OCI-LY1 (cell line): ENCODE measurements around the gene HSPBAP1.

Experiments used
- H2AFZ ChIP-seq: fragments of 200-600 bp; sonication (generic), shearing (Covaris generic); 2 replicates; pipeline ENCODE4 v1.6.0; 2014; ENCODE audit warnings: antibody characterized with exemption, mild to moderate bottlenecking, low read length
- H3F3A ChIP-seq: fragments of 200-600 bp; sonication (generic), shearing (Covaris generic); 2 replicates; pipeline ENCODE4 v1.6.0; 2014; ENCODE audit warnings: mild to moderate bottlenecking, antibody characterized with exemption, low read length, moderate library complexity; ENCODE audit not compliant: insufficient read depth
- H3K27ac ChIP-seq: fragments of 200-600 bp; sonication (generic); 2 replicates; pipeline ENCODE4 v1.5.1; 2014; ENCODE audit warnings: low read length, mixed run types, mild to moderate bottlenecking, low read depth; ENCODE audit not compliant: poor library complexity, severe bottlenecking
- H3K27me3 ChIP-seq: fragments of 200-600 bp; sonication (generic); 2 replicates; pipeline ENCODE4 v1.6.0; 2014; ENCODE audit warnings: antibody characterized with exemption, mild to moderate bottlenecking, low read length, moderate library complexity; ENCODE audit not compliant: insufficient read depth
- H3K36me3 ChIP-seq: fragments of 200-600 bp; sonication (generic); 2 replicates; pipeline ENCODE4 v1.6.1; 2014; ENCODE audit warnings: mild to moderate bottlenecking, antibody characterized with exemption, low read length, moderate library complexity, mixed read lengths; ENCODE audit not compliant: insufficient read depth
- H3K4me1 ChIP-seq: fragments of 200-600 bp; sonication (generic); 2 replicates; pipeline ENCODE4 v1.5.1; 2014; ENCODE audit warnings: mild to moderate bottlenecking, low read length, moderate library complexity; ENCODE audit not compliant: insufficient read depth, severe bottlenecking
- H3K4me2 ChIP-seq: fragments of 200-600 bp; sonication (generic), shearing (Covaris generic); 2 replicates; pipeline ENCODE4 v1.6.1; 2014; ENCODE audit warnings: low read length
- H3K4me3 ChIP-seq: fragments of 200-600 bp; sonication (generic); 2 replicates; pipeline ENCODE4 v1.5.1; 2014; ENCODE audit warnings: low read length, low read depth, mild to moderate bottlenecking, mixed read lengths; ENCODE audit not compliant: poor library complexity, severe bottlenecking
- H3K79me2 ChIP-seq: fragments of 200-600 bp; shearing (Covaris generic); 2 replicates; pipeline ENCODE4 v1.6.1; 2016; ENCODE audit warnings: mixed run types, low read length, mixed read lengths; ENCODE audit not compliant: insufficient read depth
- H3K9ac ChIP-seq: fragments of 200-600 bp; sonication (generic), shearing (Covaris generic); 2 replicates; pipeline ENCODE4 v1.6.1; 2014; ENCODE audit warnings: mild to moderate bottlenecking, low read length, mixed read lengths
- H3K9me2 ChIP-seq: fragments of 200-600 bp; sonication (generic), shearing (Covaris generic); 2 replicates; pipeline ENCODE4 v1.6.1; 2014; ENCODE audit warnings: low read depth, mild to moderate bottlenecking, low read length, mixed read lengths
- H3K9me3 ChIP-seq: fragments of 200-600 bp; shearing (Covaris generic); 2 replicates; pipeline ENCODE4 v1.6.1; 2014; ENCODE audit warnings: low read length, mixed read lengths
- H4K20me1 ChIP-seq: fragments of 200-600 bp; sonication (generic), shearing (Covaris generic); 2 replicates; pipeline ENCODE4 v1.6.0; 2016; ENCODE audit warnings: mild to moderate bottlenecking, low read length; ENCODE audit not compliant: insufficient read depth
- EZH2 ChIP-seq: fragments of 200-600 bp; sonication (generic), shearing (Covaris generic); IDR thresholded peaks from 2 replicates; pipeline ENCODE4 v1.8.0; 2017; ENCODE audit warnings: borderline replicate concordance, mixed run types, mild to moderate bottlenecking, antibody characterized with exemption, low read length, moderate library complexity, mixed read lengths
- TF ChIP-seq, protein P1 (sequence below): fragments of 200-600 bp; sonication (generic), shearing (Covaris generic); IDR thresholded peaks from 2 replicates; pipeline ENCODE4 v1.5.1; 2017; ENCODE audit warnings: mild to moderate bottlenecking, antibody characterized with exemption, low read length, moderate library complexity, mixed read lengths

Gene HSPBAP1

DNA sequence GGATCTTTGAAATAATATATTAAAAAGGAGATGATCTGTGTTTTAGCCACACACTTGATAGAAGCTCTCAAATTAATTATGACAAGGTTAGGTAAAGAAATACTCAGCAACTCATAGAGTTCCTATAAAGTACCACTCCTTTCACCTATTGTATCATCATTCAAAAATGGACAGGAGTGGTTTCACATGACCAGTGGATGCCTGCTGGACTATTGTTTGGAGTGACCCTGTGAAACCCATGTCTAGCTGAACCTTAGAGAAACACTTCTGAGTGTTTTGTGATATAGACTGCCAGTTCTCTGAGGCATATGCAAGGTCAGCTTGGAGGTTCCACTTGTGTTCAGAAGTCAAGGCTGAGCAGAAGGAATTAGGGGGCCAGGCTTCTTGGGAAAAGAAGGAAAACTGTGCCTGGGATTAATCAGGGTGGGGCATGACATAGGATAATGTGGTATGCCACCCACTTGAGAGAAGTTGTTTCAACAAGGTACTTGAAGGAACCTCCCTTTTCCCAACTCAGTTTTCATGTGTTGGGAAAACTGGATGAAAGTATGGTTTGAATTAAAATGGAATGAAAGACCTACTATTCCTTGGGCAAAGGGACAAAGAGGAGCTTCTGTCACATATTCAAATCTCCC is 97.6 kb downstream of the HSPBAP1 start:
- Histone ChIP-seq H3K79me2 (no peaks in the 10 kb centered on the region), H3K27me3 (no peaks in the 10 kb centered on the region), H3K4me1 (peaks cover 24% of the 10 kb centered on the region), H3K4me3 (no peak overlapping the region), H4K20me1 (no peaks in the 10 kb centered on the region), H3K4me2 (no peak overlapping the region), H3K27ac (no peak overlapping the region), H3K9me2 (no peaks in the 10 kb centered on the region), H3K9me3 (no peaks in the 10 kb centered on the region), H2AFZ (no peak overlapping the region), H3F3A (no peaks in the 10 kb centered on the region), H3K9ac (no peak overlapping the region), H3K36me3 (no peaks in the 10 kb centered on the region)
- TF ChIP-seq, protein P1, sequence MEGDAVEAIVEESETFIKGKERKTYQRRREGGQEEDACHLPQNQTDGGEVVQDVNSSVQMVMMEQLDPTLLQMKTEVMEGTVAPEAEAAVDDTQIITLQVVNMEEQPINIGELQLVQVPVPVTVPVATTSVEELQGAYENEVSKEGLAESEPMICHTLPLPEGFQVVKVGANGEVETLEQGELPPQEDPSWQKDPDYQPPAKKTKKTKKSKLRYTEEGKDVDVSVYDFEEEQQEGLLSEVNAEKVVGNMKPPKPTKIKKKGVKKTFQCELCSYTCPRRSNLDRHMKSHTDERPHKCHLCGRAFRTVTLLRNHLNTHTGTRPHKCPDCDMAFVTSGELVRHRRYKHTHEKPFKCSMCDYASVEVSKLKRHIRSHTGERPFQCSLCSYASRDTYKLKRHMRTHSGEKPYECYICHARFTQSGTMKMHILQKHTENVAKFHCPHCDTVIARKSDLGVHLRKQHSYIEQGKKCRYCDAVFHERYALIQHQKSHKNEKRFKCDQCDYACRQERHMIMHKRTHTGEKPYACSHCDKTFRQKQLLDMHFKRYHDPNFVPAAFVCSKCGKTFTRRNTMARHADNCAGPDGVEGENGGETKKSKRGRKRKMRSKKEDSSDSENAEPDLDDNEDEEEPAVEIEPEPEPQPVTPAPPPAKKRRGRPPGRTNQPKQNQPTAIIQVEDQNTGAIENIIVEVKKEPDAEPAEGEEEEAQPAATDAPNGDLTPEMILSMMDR: no peak
- no peak for TF ChIP-seq EZH2

DNA sequence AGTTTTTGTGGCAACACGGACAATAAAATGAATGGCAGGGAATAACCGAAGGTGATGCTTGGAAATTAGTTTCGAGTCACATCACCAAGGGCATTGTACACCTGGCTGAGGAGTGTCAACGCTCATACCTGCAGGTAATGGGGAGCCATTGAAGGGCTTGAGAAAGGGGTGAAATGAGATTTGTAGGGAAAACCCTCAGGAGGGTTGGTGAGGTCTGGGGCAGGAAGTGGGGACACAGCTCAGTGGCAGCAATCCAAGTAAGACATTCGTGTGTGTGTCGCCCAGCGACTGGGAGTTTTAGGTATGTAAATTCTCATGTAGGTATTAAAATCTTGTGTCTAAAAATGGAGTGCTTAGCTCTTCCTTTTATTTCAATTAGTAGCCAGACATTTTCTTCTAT is 98.7 kb downstream of the HSPBAP1 start:
- Histone ChIP-seq H3K4me2 (no peak overlapping the region), H3K79me2 (no peaks in the 10 kb centered on the region), H3K9ac (no peak overlapping the region), H3K4me1 (peaks cover 24% of the 10 kb centered on the region), H3K9me2 (no peaks in the 10 kb centered on the region), H3K36me3 (no peaks in the 10 kb centered on the region), H2AFZ (no peak overlapping the region), H3K9me3 (no peaks in the 10 kb centered on the region), H3F3A (no peaks in the 10 kb centered on the region), H3K27ac (no peak overlapping the region), H3K4me3 (no peak overlapping the region), H4K20me1 (no peaks in the 10 kb centered on the region), H3K27me3 (no peaks in the 10 kb centered on the region)
- TF ChIP-seq EZH2: no peak
- TF ChIP-seq, protein P1: no peak

DNA sequence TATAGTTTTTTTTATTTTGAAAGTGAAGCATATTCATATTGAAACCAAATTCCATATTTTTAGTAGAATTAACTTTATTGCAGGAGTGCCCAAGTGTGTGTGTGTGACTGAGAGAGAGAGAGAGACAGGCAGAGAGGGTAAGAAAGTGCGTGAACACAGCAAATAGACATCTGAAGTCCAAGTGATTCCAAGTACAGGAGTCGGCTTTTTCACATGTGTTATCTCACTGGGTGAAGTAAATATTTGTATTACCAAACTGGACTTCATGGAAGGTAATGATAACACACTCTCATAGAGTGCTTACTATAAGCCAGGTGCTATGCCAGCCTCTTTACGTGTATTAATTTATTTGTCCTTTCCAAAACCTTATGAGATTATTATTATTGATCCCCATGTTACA is 101.0 kb downstream of the HSPBAP1 start:
- no peaks in the 10 kb centered on the region for H3K9me3 ChIP-seq
- H3K27me3 ChIP-seq: no peaks in the 10 kb centered on the region
- no peak for TF ChIP-seq EZH2
- TF ChIP-seq, protein P1: no peak
- H4K20me1 ChIP-seq: no peaks in the 10 kb centered on the region
- H3K9ac ChIP-seq: no peak overlapping the region
- H3K79me2 ChIP-seq: no peaks in the 10 kb centered on the region
- H3K36me3 ChIP-seq: no peaks in the 10 kb centered on the region
- H3K27ac ChIP-seq: no peak overlapping the region
- no peak overlapping the region for H2AFZ ChIP-seq
- H3K4me1 ChIP-seq: peaks cover 14% of the 10 kb centered on the region
- no peaks in the 10 kb centered on the region for H3F3A ChIP-seq
- no peak overlapping the region for H3K4me3 ChIP-seq
- H3K9me2 ChIP-seq: no peaks in the 10 kb centered on the region
- no peak overlapping the region for H3K4me2 ChIP-seq
